Activated T-cell treated with anti-CD3 and anti-CD28 coated beads, Interleukin-2, amount 50 U/mL, for 72 hours (primary cell): ENCODE results near the gene PLS3. TPM values are rescaled to one million over a fixed set of nuclear protein-coding genes. Genes with fewer than 3 reads are reported as not detected.
A peak's percentile ranks its signal among the peaks of the same experiment; 100 is the strongest.
"Not testable (repeated sequence)": the region's sequence is repeated elsewhere in the genome, so short reads cannot be mapped to it uniquely, and the experiment has no call there.

Experiments
- ATAC-seq, 2 donors: fragments of 150-1000 bp; cut with Tn5 transposase; replicated peaks in 1 of 2; 2 replicates each; pipeline ENCODE4 v1.10.0; 2021; ENCODE audit warnings: moderate library complexity in 2 of 2, mild to moderate bottlenecking in 1 of 2
- DNase-seq, 2 donors: peaks; one replicate each; pipeline ENCODE4 v3.0.0; 2021 to 2022; ENCODE audit warnings: mixed read lengths in 1 of 2
- H3K27ac Mint-ChIP-seq: one replicate; pipeline ENCODE4 v1.8.0; 2022; ENCODE audit warnings: mild to moderate bottlenecking, moderate library complexity, mixed read lengths
- H3K27me3 Mint-ChIP-seq: one replicate; pipeline ENCODE4 v1.8.0; 2022; ENCODE audit warnings: low read depth, mixed read lengths
- H3K36me3 Mint-ChIP-seq, 2 donors: one replicate each; pipeline ENCODE4 v1.8.0; 2022; ENCODE audit warnings: mixed read lengths in 2 of 2, mild to moderate bottlenecking in 1 of 2; ENCODE audit not compliant: insufficient read depth in 2 of 2
- H3K4me1 Mint-ChIP-seq: one replicate; pipeline ENCODE4 v1.8.0; 2022; ENCODE audit warnings: low read depth, mixed read lengths
- H3K4me3 Mint-ChIP-seq, 2 donors: one replicate each; pipeline ENCODE4 v1.8.0; 2022; ENCODE audit warnings: mild to moderate bottlenecking in 2 of 2, mixed read lengths in 2 of 2, moderate library complexity in 2 of 2
- H3K9me3 Mint-ChIP-seq, 2 donors: one replicate each; pipeline ENCODE4 v1.8.0; 2022; ENCODE audit warnings: mixed read lengths in 2 of 2
- total RNA-seq, 2 donors: library from RNA; stranded (reverse); gene quantifications; one replicate each; pipeline ENCODE4 v1.2.3, GENCODE V29; 2022

Gene PLS3
- total RNA-seq, 2 donors from 2014 or later = 0.99 to 1.3 TPM

DNA sequence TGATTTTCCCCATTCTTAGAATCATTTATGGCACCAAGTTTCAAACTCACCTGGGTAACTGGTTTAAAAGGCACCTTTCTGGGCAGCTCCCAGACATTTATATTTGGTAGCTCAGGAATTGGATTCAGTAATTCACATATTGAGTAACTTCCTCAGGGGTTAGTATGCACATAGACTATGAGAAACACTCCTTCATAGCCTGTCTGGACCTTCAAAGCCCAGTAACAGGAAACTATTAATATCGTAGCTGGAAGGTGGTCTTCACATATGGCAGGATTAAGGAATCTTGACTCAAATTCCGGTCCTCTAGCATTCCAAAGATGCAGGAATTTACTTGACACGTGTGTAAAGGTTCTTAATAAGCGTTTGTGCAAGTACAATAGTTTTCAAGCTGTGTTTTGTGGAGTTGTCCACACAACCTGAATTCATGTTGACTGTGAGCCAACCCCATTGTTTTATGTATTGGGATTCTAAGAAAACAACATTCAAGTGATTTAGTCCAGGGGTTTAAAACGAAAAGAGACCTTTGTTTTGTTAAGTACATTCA lies 78.4 kb downstream of the PLS3 start:
- Mint-ChIP-seq H3K27me3 (peaks cover 40% of the 10 kb centered on the region), H3K36me3 (no peaks in the 10 kb centered on the region), H3K9me3 (no peaks in the 10 kb centered on the region), H3K4me3 (no peak overlapping the region), H3K4me1 (no peaks in the 10 kb centered on the region), H3K27ac (no peak overlapping the region)
- DNase-seq (no peak), ATAC-seq (no peak)

DNA sequence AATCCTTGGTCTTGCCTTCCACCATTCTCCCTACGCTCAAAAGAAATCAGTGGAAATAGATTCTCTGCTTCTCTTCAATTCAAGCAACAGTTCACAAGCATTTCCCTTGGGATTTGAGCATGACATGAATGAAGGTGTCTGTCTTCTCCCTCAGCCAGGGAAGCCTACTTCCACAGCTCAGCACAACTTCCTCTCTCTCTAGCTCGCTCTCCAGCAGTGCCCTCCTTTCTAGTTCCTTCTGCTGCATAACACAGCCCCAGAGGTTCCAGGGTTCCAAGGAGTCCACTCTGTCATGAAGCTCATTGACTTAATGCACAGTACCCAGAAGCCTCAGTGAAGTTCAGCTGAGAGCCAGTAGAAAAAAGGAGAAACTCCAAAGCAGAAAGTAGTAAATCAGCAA lies 81.3 kb downstream of the PLS3 start:
- Mint-ChIP-seq H3K36me3 (no peaks in the 10 kb centered on the region), H3K4me3 (no peak overlapping the region), H3K27me3 (peaks cover 36% of the 10 kb centered on the region), H3K4me1 (no peaks in the 10 kb centered on the region), H3K9me3 (no peaks in the 10 kb centered on the region), H3K27ac (no peak overlapping the region)
- DNase-seq (no peak), ATAC-seq (no peak)

DNA sequence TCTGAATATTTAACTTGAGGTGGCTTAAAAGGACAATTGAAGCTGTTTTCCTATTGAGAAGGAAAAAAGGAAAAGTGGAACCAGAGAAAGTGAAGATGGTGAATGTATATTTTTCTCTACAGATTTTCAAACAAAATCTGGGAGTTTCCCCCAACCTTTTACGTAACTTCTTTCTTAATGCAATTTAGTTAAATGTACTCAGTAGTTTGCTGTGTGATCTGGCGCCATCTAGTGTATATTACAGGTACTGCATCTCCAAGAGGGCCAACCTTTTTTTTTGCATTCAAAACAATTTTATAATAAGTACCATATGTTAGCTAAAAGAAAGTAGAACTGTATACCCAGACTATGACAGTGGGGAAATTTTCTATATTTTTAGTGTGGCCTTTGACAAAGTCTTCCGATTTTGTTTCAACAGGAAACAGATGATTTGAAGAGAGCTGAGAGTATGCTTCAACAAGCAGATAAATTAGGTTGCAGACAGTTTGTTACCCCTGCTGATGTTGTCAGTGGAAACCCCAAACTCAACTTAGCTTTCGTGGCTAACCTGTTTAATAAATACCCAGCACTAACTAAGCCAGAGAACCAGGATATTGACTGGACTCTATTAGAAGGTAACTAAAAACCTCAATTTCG lies 82.0 kb downstream of the PLS3 start:
- Mint-ChIP-seq H3K4me3 (no peak overlapping the region), H3K9me3 (no peaks in the 10 kb centered on the region), H3K4me1 (no peaks in the 10 kb centered on the region), H3K36me3 (no peaks in the 10 kb centered on the region), H3K27ac (no peak overlapping the region), H3K27me3 (peaks cover 29% of the 10 kb centered on the region)
- DNase-seq (peak; percentile 3 to 34), ATAC-seq (no peak)

DNA sequence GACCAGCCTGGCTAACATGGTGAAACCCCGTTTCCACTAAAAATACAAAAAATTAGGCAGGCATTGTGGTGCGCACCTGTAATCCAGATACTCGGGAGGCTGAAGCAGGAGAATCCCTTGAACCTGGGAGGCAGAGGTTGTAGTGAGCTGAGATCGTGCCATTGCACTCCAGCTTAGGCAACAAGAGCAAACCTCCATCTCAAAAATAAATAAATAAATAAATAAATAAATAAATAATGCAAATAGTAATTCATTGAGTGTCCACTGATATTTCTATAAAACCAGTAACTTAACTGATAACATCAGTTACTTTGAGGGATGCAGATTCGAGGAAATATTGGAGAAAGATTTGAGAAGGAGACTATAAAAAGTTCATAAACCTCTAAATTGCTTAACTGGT lies 83.4 kb downstream of the PLS3 start:
- not testable (repeated sequence) for H3K4me3 Mint-ChIP-seq

DNA sequence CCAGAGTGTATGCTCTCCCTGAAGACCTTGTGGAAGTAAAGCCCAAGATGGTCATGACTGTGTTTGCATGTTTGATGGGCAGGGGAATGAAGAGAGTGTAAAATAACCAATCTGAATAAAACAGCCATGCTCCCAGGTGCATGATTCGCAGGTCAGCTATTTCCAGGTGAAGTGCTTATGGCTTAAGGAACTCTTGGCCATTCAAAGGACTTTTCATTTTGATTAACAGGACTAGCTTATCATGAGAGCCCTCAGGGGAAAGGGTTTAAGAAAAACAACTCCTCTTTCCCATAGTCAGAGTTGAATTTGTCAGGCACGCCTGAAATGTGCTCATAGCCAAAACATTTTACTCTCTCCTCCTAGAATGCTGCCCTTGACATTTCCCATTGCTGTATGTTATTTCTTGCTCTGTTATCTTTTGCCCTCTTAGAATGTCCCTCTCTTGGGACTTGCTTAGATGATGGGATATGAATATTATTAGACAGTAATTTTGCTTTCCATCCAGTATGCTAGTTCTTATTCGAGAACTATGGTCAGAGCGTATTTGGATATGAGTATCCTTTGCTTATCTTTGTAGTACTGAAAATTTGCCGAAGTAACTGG lies 88.6 kb downstream of the PLS3 start:
- ATAC-seq = no peak
- no peak for DNase-seq
- H3K4me1 Mint-ChIP-seq = no peaks in the 10 kb centered on the region
- no peak overlapping the region for H3K4me3 Mint-ChIP-seq
- no peaks in the 10 kb centered on the region for H3K27me3 Mint-ChIP-seq
- H3K36me3 Mint-ChIP-seq = no peaks in the 10 kb centered on the region
- no peak overlapping the region for H3K27ac Mint-ChIP-seq
- no peaks in the 10 kb centered on the region for H3K9me3 Mint-ChIP-seq

More for the DNA sequence above, 83.4 kb downstream of the PLS3 start:
- peaks cover 26% of the 10 kb centered on the region for H3K27me3 Mint-ChIP-seq
- not testable (repeated sequence) for H3K27ac Mint-ChIP-seq, H3K4me1 Mint-ChIP-seq, ATAC-seq, H3K9me3 Mint-ChIP-seq, DNase-seq, H3K36me3 Mint-ChIP-seq

DNA sequence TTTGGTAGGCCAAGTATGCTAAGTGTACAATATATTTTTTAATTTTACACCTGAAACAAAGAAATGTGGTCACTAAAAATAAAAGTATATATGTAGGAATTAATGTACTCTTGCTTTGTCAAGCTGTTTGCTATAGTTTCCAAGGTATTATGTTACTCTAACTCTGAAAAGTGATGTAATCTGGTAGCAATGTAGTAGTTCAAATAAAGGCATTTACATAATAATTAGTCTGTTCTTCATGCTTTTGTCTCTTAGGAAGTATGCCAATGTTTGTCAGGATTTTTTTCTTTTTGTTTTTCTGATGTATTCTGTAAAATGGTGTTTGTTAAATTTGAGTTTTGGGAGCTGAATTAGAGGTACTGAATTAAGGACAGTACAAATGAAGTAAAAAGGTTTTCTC lies 89.5 kb downstream of the PLS3 start:
- no peak for ATAC-seq
- Mint-ChIP-seq H3K27me3 (no peaks in the 10 kb centered on the region), H3K4me3 (no peak overlapping the region)

DNA sequence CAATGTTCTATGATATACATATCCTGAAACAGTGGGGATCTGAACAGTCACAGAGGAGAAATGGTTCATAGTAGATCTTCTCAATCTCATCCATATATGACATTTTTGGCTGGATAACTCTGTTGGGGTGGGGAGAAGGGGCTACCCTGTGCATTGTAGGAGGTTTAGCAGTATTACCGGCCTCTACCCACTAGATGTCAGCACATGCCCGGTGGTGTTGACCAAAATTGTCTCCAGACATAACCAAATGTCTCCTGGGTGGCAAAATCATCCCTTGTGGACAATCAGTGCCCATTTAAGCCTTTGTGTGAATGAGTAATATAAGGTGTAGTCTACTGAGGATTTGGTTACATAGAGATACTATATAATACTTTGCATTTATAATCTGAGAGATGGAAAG lies 89.9 kb downstream of the PLS3 start:
- no peak overlapping the region for H3K4me3 Mint-ChIP-seq
- H3K27me3 Mint-ChIP-seq = no peaks in the 10 kb centered on the region
- no peaks in the 10 kb centered on the region for H3K36me3 Mint-ChIP-seq
- peak in 1 of 2 donors; percentile 43 for ATAC-seq
- H3K4me1 Mint-ChIP-seq = no peaks in the 10 kb centered on the region
- no peaks in the 10 kb centered on the region for H3K9me3 Mint-ChIP-seq
- peak; percentile 2 to 18 for DNase-seq
- no peak overlapping the region for H3K27ac Mint-ChIP-seq

More for the DNA sequence above, 89.5 kb downstream of the PLS3 start:
- no peak for DNase-seq
- Mint-ChIP-seq H3K27ac (no peak overlapping the region), H3K4me1 (no peaks in the 10 kb centered on the region), H3K9me3 (no peaks in the 10 kb centered on the region), H3K36me3 (no peaks in the 10 kb centered on the region)

DNA sequence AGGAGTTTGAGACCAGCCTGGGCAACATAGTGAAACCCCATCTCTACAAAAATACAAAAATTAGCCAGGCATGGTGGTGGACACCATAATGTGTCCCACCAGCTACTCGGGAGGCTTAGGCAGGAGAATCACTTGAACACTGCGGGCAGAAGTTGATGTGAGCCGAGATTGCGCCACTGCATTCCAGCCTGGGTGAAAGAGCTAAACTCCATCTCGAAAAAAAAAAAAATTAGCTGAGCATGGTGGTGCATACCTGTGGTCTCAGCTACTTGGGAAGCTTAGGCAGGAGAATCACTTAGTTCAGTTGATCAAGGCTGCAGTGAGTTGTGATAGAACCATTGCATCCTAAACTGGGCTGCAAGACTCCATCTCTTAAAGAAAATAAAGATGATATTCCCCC lies 91.2 kb downstream of the PLS3 start:
- H3K4me1 Mint-ChIP-seq = no peaks in the 10 kb centered on the region
- DNase-seq (no peak), ATAC-seq (no peak)
- H3K27me3 Mint-ChIP-seq = no peaks in the 10 kb centered on the region
- H3K4me3 Mint-ChIP-seq = no peak overlapping the region
- H3K36me3 Mint-ChIP-seq = no peaks in the 10 kb centered on the region
- H3K27ac Mint-ChIP-seq = no peak overlapping the region
- no peaks in the 10 kb centered on the region for H3K9me3 Mint-ChIP-seq

DNA sequence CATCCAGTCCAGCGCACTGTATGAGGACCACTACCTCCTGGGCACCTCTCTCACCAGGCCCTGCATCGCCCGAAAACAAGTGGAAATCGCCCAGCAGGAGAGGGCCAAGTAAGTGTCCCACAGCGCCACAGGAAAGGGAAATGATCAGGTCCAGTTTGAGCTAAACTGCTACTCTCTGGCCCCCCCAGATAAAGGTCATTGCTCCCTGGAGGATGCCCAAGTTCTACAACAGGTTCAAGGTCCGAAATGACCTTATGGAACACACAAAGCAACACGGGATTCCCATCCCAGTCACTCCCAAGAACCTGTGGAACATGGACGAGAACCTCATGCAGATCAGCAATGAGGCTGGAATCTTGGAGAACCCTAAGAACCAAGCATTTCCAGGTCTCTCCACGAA lies 104.1 kb downstream of the PLS3 start:
- no peak overlapping the region for H3K27ac Mint-ChIP-seq
- no peaks in the 10 kb centered on the region for H3K4me1 Mint-ChIP-seq
- no peaks in the 10 kb centered on the region for H3K36me3 Mint-ChIP-seq
- ATAC-seq = no peak
- DNase-seq = no peak
- no peaks in the 10 kb centered on the region for H3K9me3 Mint-ChIP-seq
- H3K27me3 Mint-ChIP-seq = peaks cover 3% of the 10 kb centered on the region
- no peak overlapping the region for H3K4me3 Mint-ChIP-seq

DNA sequence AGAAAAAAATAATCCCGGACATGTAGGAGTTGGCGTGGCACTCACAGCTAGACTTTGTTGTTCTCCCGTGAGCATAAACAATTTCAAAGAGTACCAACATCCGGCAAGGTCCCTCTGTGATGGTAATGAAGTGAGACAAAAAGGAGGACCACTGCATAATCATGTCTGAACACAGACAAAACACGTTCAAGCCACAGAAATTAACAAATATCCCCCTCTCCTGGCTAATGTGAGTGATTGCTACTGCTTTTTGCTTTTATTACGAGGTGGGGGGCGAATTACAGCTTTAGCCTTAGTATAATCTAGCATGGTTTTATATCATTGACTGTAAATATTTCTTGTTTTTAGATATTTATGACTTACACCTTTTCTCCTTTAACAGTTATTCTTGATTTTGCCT lies 118.5 kb downstream of the PLS3 start:
- no peaks in the 10 kb centered on the region for H3K4me1 Mint-ChIP-seq
- no peak for DNase-seq
- H3K9me3 Mint-ChIP-seq = no peaks in the 10 kb centered on the region
- no peak for ATAC-seq
- no peak overlapping the region for H3K4me3 Mint-ChIP-seq
- no peaks in the 10 kb centered on the region for H3K36me3 Mint-ChIP-seq
- no peak overlapping the region for H3K27ac Mint-ChIP-seq
- H3K27me3 Mint-ChIP-seq = peaks cover 6% of the 10 kb centered on the region

DNA sequence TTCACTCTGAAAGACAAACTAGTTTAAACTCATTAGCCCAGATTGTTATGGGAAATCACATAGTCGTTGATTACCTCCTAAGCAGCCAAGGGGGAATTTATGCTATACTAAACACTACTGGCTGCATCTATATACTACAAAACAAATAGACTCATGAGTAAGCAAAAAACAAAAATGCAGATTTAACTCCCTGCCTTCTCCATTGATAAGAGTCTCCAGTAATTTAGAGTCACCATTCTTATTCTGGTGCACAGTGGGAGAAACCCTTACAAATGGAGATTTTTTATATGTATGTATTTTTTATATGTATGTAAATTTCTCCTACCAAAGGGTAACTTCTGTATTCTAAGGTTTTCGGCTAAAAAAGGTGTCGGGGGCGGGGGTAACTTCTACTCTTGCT lies 126.6 kb downstream of the PLS3 start:
- DNase-seq = no peak
- Mint-ChIP-seq H3K27me3 (peaks cover 22% of the 10 kb centered on the region), H3K4me3 (no peak overlapping the region), H3K36me3 (no peaks in the 10 kb centered on the region), H3K4me1 (no peaks in the 10 kb centered on the region), H3K27ac (no peak overlapping the region), H3K9me3 (no peaks in the 10 kb centered on the region)
- no peak for ATAC-seq

DNA sequence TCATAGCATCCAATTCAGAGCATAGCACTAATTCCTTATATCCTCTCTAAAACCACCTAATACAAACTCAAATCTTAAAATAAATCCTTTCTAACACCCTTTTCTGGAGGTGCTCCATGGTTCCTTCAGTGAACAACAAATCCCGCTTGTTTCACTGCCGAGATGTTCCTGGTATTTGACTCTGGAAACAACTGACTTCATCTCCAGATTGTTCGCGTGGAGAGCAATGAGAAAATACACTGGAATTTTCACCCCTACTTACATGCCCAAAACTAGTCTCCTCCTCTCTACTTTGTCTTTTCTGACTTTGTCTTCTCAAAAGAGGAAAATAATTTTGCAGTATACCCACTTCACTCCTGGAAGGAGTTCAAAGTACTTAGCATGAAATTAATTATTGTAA lies 129.0 kb downstream of the PLS3 start:
- H3K27me3 Mint-ChIP-seq = peaks cover 41% of the 10 kb centered on the region
- no peak for DNase-seq
- H3K4me1 Mint-ChIP-seq = no peaks in the 10 kb centered on the region
- H3K4me3 Mint-ChIP-seq = no peak overlapping the region
- H3K9me3 Mint-ChIP-seq = no peaks in the 10 kb centered on the region
- no peak overlapping the region for H3K27ac Mint-ChIP-seq
- H3K36me3 Mint-ChIP-seq = no peaks in the 10 kb centered on the region
- no peak for ATAC-seq

DNA sequence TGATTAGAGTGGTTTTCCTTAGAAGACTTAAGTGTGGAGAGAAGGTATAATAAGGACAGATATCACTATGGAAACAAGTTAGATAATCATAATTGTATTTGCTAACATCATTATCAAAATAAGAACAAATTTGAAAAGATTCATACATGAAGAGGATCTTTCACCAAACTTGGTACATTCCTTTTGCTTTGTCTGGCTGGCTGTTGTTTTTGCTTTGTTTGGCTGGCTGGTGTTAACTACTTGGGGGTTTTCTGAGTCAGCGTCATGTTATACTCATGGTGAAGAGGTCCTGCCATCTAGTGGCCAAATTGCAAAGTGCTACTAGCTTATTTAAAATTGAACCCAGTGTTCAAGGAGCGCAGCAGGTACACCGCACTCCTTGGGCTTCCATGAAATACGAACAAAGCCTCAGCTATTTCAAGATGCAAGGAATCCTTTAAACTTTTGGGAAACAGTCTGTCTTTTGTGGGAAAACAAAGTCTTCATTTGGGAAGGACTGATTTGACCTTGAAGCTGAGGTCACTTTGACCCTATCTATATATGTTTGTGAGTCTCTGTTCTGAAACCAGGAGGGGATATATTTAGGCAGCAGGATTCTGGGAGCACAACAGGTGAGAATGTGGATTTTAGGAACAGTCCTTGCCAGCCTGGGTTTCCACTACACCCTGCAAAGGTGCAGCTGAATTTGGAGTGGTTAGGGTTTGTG lies 129.7 kb downstream of the PLS3 start:
- peak; percentile 26 to 50 for DNase-seq
- H3K4me3 Mint-ChIP-seq = no peak overlapping the region
- H3K9me3 Mint-ChIP-seq = no peaks in the 10 kb centered on the region
- H3K27me3 Mint-ChIP-seq = peaks cover 45% of the 10 kb centered on the region
- ATAC-seq = peak in 1 of 2 donors; percentile 59
- no peaks in the 10 kb centered on the region for H3K36me3 Mint-ChIP-seq
- no peaks in the 10 kb centered on the region for H3K4me1 Mint-ChIP-seq
- no peak overlapping the region for H3K27ac Mint-ChIP-seq
